ENCODE measurements around the gene ACTN1.

The ACTN1 gene

GRCh38 chr14:68911594-68912227 lies 67.4 kb downstream of the ACTN1 start:
- ATAC-seq: peak; percentile 68
- H3K9me3 Mint-ChIP-seq: peaks cover 5% of the 10 kb centered on the region
- H3K4me3 Mint-ChIP-seq: no peak overlapping the region
- peaks cover 21% of the 10 kb centered on the region for H3K4me1 Mint-ChIP-seq
- H3K27ac Mint-ChIP-seq: no peak overlapping the region
- peaks cover 57% of the 10 kb centered on the region for H3K27me3 Mint-ChIP-seq
- no peaks in the 10 kb centered on the region for H3K36me3 Mint-ChIP-seq

GRCh38 chr14:68910540-68910939 lies 68.6 kb downstream of the ACTN1 start:
- H3K27me3 Mint-ChIP-seq: peaks cover 68% of the 10 kb centered on the region
- no peak for ATAC-seq
- H3K4me3 Mint-ChIP-seq: peak overlapping the region; percentile 55
- peaks cover 5% of the 10 kb centered on the region for H3K9me3 Mint-ChIP-seq
- no peaks in the 10 kb centered on the region for H3K36me3 Mint-ChIP-seq
- H3K4me1 Mint-ChIP-seq: peaks cover 27% of the 10 kb centered on the region
- H3K27ac Mint-ChIP-seq: no peak overlapping the region

- no peak for ATAC-seq
- peaks cover 78% of the 10 kb centered on the region for H3K27me3 Mint-ChIP-seq
- no peaks in the 10 kb centered on the region for H3K9me3 Mint-ChIP-seq
- H3K4me1 Mint-ChIP-seq: peaks cover 27% of the 10 kb centered on the region
- no peak overlapping the region for H3K27ac Mint-ChIP-seq
- no peaks in the 10 kb centered on the region for H3K36me3 Mint-ChIP-seq
- H3K4me3 Mint-ChIP-seq: no peak overlapping the region
These were observed 70.3 kb downstream of the ACTN1 start for GRCh38 chr14:68908803-68909202.

- no peaks in the 10 kb centered on the region for H3K9me3 Mint-ChIP-seq
- H3K4me1 Mint-ChIP-seq: peaks cover 27% of the 10 kb centered on the region
- H3K27me3 Mint-ChIP-seq: peaks cover 79% of the 10 kb centered on the region
- H3K36me3 Mint-ChIP-seq: no peaks in the 10 kb centered on the region
- ATAC-seq: no peak
- no peak overlapping the region for H3K27ac Mint-ChIP-seq
- H3K4me3 Mint-ChIP-seq: no peak overlapping the region
These were observed 70.9 kb downstream of the ACTN1 start for GRCh38 chr14:68908201-68908600.

GRCh38 chr14:68906439-68906838 lies 72.7 kb downstream of the ACTN1 start:
- Mint-ChIP-seq H3K27me3 (peaks cover 90% of the 10 kb centered on the region), H3K9me3 (no peaks in the 10 kb centered on the region), H3K36me3 (no peaks in the 10 kb centered on the region), H3K4me3 (no peak overlapping the region), H3K27ac (no peak overlapping the region), H3K4me1 (peaks cover 24% of the 10 kb centered on the region)
- no peak for ATAC-seq

- Mint-ChIP-seq H3K9me3 (no peaks in the 10 kb centered on the region), H3K27ac (no peak overlapping the region), H3K36me3 (no peaks in the 10 kb centered on the region), H3K27me3 (peaks cover 91% of the 10 kb centered on the region), H3K4me3 (no peak overlapping the region), H3K4me1 (peaks cover 13% of the 10 kb centered on the region)
- no peak for ATAC-seq
These were observed 73.8 kb downstream of the ACTN1 start for GRCh38 chr14:68905107-68905895.

GRCh38 chr14:68902357-68902756 lies 76.7 kb downstream of the ACTN1 start:
- no peak overlapping the region for H3K27ac Mint-ChIP-seq
- peaks cover 91% of the 10 kb centered on the region for H3K27me3 Mint-ChIP-seq
- H3K4me3 Mint-ChIP-seq: no peak overlapping the region
- peaks cover 21% of the 10 kb centered on the region for H3K4me1 Mint-ChIP-seq
- no peaks in the 10 kb centered on the region for H3K36me3 Mint-ChIP-seq
- ATAC-seq: no peak
- H3K9me3 Mint-ChIP-seq: no peaks in the 10 kb centered on the region

GRCh38 chr14:68899033-68899603 lies 80.0 kb downstream of the ACTN1 start:
- Mint-ChIP-seq H3K27ac (no peak overlapping the region), H3K9me3 (no peaks in the 10 kb centered on the region), H3K4me3 (no peak overlapping the region), H3K27me3 (peaks cover 59% of the 10 kb centered on the region), H3K4me1 (peaks cover 15% of the 10 kb centered on the region), H3K36me3 (no peaks in the 10 kb centered on the region)
- peak; percentile 2 for ATAC-seq

GRCh38 chr14:68898248-68899032 lies 80.7 kb downstream of the ACTN1 start:
- Mint-ChIP-seq H3K36me3 (no peaks in the 10 kb centered on the region), H3K4me3 (no peak overlapping the region), H3K27me3 (peaks cover 55% of the 10 kb centered on the region), H3K4me1 (peaks cover 15% of the 10 kb centered on the region), H3K27ac (no peak overlapping the region), H3K9me3 (no peaks in the 10 kb centered on the region)
- no peak for ATAC-seq

GRCh38 chr14:68897559-68898155 lies 81.4 kb downstream of the ACTN1 start:
- Mint-ChIP-seq H3K27me3 (peaks cover 50% of the 10 kb centered on the region), H3K9me3 (no peaks in the 10 kb centered on the region), H3K4me1 (peaks cover 15% of the 10 kb centered on the region), H3K36me3 (no peaks in the 10 kb centered on the region), H3K4me3 (no peak overlapping the region), H3K27ac (no peak overlapping the region)
- ATAC-seq: no peak

GRCh38 chr14:68896132-68896531 lies 83.0 kb downstream of the ACTN1 start:
- no peak for ATAC-seq
- H3K4me3 Mint-ChIP-seq: no peak overlapping the region
- peaks cover 15% of the 10 kb centered on the region for H3K4me1 Mint-ChIP-seq
- H3K27me3 Mint-ChIP-seq: peaks cover 39% of the 10 kb centered on the region
- H3K36me3 Mint-ChIP-seq: no peaks in the 10 kb centered on the region
- H3K9me3 Mint-ChIP-seq: no peaks in the 10 kb centered on the region
- no peak overlapping the region for H3K27ac Mint-ChIP-seq

GRCh38 chr14:68894802-68895703 lies 84.0 kb downstream of the ACTN1 start:
- no peak overlapping the region for H3K27ac Mint-ChIP-seq
- no peak overlapping the region for H3K4me3 Mint-ChIP-seq
- peaks cover 15% of the 10 kb centered on the region for H3K4me1 Mint-ChIP-seq
- no peaks in the 10 kb centered on the region for H3K9me3 Mint-ChIP-seq
- no peaks in the 10 kb centered on the region for H3K36me3 Mint-ChIP-seq
- H3K27me3 Mint-ChIP-seq: peaks cover 28% of the 10 kb centered on the region
- no peak for ATAC-seq

- ATAC-seq: no peak
- peaks cover 8% of the 10 kb centered on the region for H3K4me1 Mint-ChIP-seq
- H3K9me3 Mint-ChIP-seq: no peaks in the 10 kb centered on the region
- H3K27ac Mint-ChIP-seq: no peak overlapping the region
- peaks cover 18% of the 10 kb centered on the region for H3K27me3 Mint-ChIP-seq
- no peak overlapping the region for H3K4me3 Mint-ChIP-seq
- no peaks in the 10 kb centered on the region for H3K36me3 Mint-ChIP-seq
These were observed 85.0 kb downstream of the ACTN1 start for GRCh38 chr14:68894123-68894522.

- Mint-ChIP-seq H3K4me1 (peaks cover 7% of the 10 kb centered on the region), H3K27me3 (peaks cover 13% of the 10 kb centered on the region), H3K27ac (no peak overlapping the region), H3K9me3 (no peaks in the 10 kb centered on the region), H3K4me3 (no peak overlapping the region), H3K36me3 (no peaks in the 10 kb centered on the region)
- ATAC-seq: no peak
These were observed 85.5 kb downstream of the ACTN1 start for GRCh38 chr14:68893566-68893965.

Measured in stimulated activated memory B cell treated with anti-CD40 and anti-IgM and Interleukin-4, amounts not matched to agents 10 μg/mL and 1 μg/mL and 100 μg/mL, for 72 hours (primary cell).